Posterior vena cava (tissue), 2 donors: Measurements from ENCODE around the gene TREH. TPM values are rescaled to one million over a fixed set of nuclear protein-coding genes. Genes with fewer than 3 reads are reported as not detected.
"Not testable (repeated sequence)": the region's sequence is repeated elsewhere in the genome, so short reads cannot be mapped to it uniquely, and the experiment has no call there.

Source experiments
- DNase-seq: peaks from one replicate; pipeline ENCODE4 v3.0.0-alpha.2; 2020; ENCODE audit warnings: low spot score
- intact Hi-C, 2 donors: fragments of 100-400 bp; cut with DNase I; formaldehyde crosslinking; loops; one replicate each; pipeline versions ENCODE4 v1.14.1 to v1.14.2; 2022 to 2023
- total RNA-seq, 2 donors: library from RNA; stranded (reverse); fragmentation: NEBNext Ultra II Directional; extraction: Animal tissue kit (Norgen Biotek cat#: 25700); gene quantifications; one replicate each; pipeline ENCODE4 v1.2.1, GENCODE V29; 2021
- donor health status: DM: yes; HTN: yes; CAD: no.
- donor health status: DM: yes; HTN: yes; CAD: no.

The TREH gene
- total RNA-seq, 2 donors from 2014 or later, result not detected

GRCh38 chr11:118703563-118704106, 24.2 kb upstream of the TREH start:
- DNase-seq, result no peak
- intact Hi-C loops, result no loop called here

DNA sequence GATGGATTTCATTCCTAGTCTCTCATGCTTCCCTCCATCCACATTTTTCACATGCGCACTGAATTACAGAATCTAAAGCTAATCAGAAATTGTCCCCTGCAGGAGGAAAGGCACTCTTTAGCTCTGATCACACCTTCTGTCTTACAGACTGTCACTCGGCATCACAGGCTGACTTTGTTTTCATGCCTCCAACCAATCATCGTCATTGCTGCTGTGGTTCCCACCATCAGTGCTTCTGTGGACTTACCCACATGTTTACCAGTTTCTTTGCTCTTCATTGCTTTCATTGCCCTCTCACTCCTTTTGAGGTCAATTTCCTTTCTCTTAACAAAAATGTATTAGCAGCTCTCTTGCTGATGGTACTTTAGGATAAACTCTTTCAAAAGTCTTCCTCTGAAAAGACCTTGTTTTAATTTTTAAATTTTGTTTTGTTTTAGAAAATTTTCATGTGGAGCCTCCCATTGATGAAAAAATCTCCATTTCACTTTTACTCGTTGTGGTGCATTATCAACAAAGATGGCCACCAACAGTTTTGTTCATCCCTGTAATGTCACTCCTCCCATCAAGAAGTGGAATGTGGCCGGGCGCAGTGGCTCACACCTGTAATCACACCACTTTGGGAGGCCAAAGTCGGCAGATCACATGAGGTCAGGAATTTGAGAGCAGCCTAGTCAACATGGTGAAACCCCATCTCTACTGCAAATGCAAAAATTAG, 20.2 kb upstream of the TREH start:
- intact Hi-C loops, result loop anchor here in 1 of 2 donors (10.0 kb wide), 1 partner anchor 235 kb away; no protein-coding TSS in a partner anchor
- peak; percentile 53 for DNase-seq

GRCh38 chr11:118697346-118697745, 17.9 kb upstream of the TREH start:
- intact Hi-C loops, result loop anchor here in 1 of 2 donors (10.0 kb wide), 1 partner anchor 237 kb away; no protein-coding TSS in a partner anchor
- DNase-seq, result peak; percentile 64

- DNase-seq, result peak; percentile 66
- intact Hi-C loops, result loop anchor here in 1 of 2 donors (10.0 kb wide), 1 partner anchor 238 kb away; no protein-coding TSS in a partner anchor
Observed at GRCh38 chr11:118696673-118697226, 17.3 kb upstream of the TREH start.

DNA sequence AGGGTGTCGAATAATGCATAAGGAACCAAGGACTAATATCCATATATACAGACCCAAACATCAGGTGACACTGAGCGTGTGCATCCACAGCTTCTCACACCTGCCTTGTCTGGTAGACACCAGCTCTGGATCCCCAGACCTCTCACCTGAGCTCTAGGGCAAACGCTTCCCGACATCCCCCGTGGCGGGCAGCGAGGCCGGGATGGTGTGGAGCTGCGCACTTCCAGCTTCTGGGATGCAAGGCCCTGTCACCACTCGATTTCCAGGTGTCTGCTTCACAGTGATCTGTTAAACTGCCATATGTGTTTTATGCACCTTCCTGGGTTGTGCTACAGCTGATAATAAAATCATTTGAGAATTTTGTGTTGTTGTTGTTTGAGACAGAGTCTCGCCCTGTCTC, 15.3 kb upstream of the TREH start:
- intact Hi-C loops, result loop anchor here in 1 of 2 donors (10.0 kb wide), 1 partner anchor 240 kb away; no protein-coding TSS in a partner anchor
- DNase-seq, result peak; percentile 24

GRCh38 chr11:118694185-118694584, 14.7 kb upstream of the TREH start:
- DNase-seq, result peak; percentile 19
- intact Hi-C loops, result loop anchor here in 1 of 2 donors (10.0 kb wide), 1 partner anchor 241 kb away; no protein-coding TSS in a partner anchor

GRCh38 chr11:118691926-118692830, 12.7 kb upstream of the TREH start:
- DNase-seq, result peak; percentile 51
- intact Hi-C loops, result loop anchor here in 1 of 2 donors (10.0 kb wide), 1 partner anchor 243 kb away; no protein-coding TSS in a partner anchor

- intact Hi-C loops, result loop anchor here in 1 of 2 donors (10.0 kb wide), 1 partner anchor 244 kb away; no protein-coding TSS in a partner anchor
- peak; percentile 63 for DNase-seq
Observed at GRCh38 chr11:118690553-118691304, 11.3 kb upstream of the TREH start.

DNA sequence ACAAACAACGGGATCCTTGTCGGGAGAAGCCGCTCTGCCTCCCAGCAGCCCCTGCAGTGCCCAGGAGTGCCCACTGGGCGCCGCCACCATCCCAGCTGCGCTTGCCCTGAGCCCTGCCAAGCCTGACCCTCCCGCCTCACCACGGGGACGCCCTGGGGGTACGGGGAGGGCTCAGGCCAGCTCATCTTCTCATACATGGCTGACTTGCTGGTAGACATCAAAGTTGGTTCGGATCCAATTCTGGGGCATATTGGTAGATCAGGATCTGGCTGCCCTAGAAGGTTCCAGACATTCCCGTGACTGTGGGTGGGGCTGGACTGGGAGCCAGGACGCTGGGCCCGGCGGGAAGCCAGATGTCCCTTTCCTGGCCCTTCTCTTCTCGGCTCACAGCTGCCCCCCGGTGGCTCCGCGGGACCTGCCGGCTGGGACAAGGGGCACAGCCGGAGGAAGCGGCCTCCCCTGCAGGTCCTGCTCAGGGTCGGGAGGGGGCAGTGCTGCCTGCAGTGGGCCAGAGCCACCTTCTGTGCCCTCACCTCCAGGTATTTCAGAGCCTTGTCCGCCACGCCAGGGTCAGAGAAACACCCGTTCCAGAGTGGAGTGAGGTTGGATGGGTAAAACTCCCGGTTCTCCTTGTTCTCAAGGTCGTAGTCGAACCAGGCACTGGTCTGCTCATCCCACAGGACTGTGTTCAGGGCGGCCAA, 10.6 kb upstream of the TREH start:
- intact Hi-C loops, result loop anchor here (2.0 to 10.0 kb wide), 3 partner anchors 245 to 267 kb away; partner anchors contain the start of gene UPK2 (in 2 of the 2)
- peak; percentile 98 for DNase-seq

DNA sequence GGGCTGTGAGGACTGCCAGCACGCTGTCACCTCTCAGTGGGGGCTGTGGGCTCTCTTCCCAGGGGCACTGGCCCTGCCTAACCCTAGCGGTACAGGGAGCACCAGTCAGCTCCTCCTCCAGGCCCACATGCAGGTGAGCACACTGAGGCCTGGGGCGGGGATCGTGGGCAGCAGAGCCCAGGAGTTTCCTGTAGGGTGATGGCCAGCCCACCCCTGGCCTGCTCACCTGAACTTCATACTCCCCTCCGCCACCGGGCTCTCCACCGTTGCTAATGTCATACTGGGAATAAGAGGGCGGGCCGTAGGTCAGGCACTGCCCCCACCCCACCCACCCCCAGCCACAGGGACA, 10.0 kb upstream of the TREH start:
- no peak for DNase-seq
- intact Hi-C loops, result loop anchor here (2.0 to 10.0 kb wide), 2 partner anchors 265 to 267 kb away; partner anchors contain the start of gene UPK2 (in 2 of the 2)

DNA sequence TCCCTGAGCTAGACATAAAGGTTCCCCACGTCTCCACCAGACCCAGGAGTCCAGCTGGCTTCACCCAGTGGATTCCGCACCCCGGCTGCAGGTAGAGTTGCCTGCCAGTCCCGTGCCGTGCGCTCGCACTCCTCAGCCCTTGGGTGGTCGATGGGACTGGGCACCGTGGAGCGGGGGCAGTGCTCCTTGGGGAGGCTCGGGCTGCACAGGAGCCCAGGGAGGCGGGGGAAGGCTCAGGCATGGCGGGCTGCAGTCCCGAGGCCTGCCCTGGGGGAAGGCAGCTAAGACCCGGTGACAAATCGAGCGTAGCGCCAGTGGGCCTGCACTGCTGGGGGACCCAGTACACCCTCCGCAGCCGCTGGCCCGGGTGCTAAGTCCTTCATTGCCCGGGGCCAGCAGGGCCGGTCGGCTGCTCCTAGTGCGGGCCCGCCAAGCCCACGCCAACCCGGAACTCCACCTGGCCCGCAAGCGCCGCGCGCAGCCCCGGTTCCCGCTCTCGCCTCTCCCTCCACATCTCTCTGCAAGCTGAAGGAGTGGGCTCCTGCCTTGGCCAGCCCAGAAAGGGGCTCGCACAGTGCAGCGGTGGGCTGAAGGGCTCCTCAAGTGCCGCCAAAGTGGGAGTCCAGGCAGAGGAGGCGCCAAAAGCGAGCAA, 9.5 kb upstream of the TREH start:
- DNase-seq, result peak; percentile 81
- intact Hi-C loops, result loop anchor here (2.0 to 10.0 kb wide), 2 partner anchors 266 to 268 kb away; partner anchors contain the start of gene UPK2 (in 2 of the 2)

GRCh38 chr11:118688339-118688738, 8.9 kb upstream of the TREH start:
- intact Hi-C loops, result loop anchor here (2.0 to 10.0 kb wide), 2 partner anchors 266 to 268 kb away; partner anchors contain the start of gene UPK2 (in 2 of the 2)
- DNase-seq, result peak; percentile 60

GRCh38 chr11:118687906-118688305, 8.5 kb upstream of the TREH start:
- intact Hi-C loops, result loop anchor here (2.0 to 10.0 kb wide), 2 partner anchors 267 to 269 kb away; partner anchors contain the start of gene UPK2 (in 2 of the 2)
- peak; percentile 45 for DNase-seq

DNA sequence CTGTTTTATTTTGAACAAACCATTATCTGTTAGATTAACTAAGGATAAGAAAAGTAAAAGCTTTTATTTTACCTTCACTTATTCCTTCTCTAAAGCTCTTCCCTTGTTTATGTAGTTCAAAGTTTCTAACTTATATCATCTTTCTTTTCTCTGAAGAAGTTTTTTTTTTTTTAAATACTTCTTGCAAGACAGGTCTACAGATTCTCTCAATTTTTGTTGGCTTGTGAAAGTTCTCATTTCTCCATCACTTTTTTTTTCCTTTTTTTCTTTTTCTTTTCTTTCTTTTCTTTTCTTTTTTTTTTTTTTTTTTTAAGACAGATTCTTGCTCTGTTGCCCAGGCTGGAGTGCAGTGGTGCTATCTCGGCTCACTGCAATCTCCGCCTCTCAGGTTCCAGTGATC, 4.7 kb upstream of the TREH start:
- no peak for DNase-seq
- intact Hi-C loops, result loop anchor here in 1 of 2 donors (10.0 kb wide), 1 partner anchor 271 kb away; the partner anchor contains the start of gene UPK2

DNA sequence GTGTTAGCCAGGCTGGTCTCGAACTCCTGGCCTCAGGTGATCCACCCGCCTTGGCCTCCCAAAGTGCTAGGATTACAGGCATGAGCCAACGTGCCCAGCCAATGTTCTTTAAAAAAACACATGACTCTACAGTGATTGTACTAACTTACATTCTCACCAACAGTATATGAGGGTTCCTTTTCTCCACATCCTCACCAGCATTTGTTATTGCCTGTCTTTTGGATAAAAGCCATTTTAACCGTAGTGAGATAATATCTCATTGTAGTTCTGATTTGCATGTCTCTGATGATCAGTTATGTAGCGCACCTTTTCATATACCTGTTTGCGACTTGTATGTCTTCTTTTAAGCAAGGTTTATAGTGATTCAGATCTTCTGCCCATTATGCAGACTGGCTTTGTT, 3.5 kb upstream of the TREH start:
- intact Hi-C loops, result loop anchor here in 1 of 2 donors (10.0 kb wide), 1 partner anchor 272 kb away; the partner anchor contains the start of gene UPK2
- not testable (repeated sequence) for DNase-seq

DNA sequence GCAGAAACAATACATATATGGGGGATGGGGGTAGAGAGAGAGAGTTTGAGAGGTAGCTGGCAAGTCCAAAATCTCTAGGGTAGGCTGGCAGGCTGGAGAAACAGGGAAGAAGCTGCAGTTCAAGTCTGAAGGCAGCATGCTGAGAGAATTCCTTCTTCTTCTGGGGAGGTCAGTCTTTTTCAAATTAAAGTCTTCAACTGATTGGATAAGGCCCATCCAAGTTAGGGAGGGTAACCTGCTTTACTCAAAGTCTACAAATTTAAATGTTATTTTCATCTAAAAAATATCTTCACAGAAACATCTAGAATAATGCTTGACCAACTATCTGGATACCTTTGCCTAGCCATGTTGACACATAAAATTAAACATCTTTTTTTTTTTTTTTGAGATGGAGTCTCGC, 2.9 kb upstream of the TREH start:
- DNase-seq, result no peak
- intact Hi-C loops, result loop anchor here in 1 of 2 donors (10.0 kb wide), 1 partner anchor 272 kb away; the partner anchor contains the start of gene UPK2

GRCh38 chr11:118678908-118679307, 542 bp downstream of the TREH start:
- DNase-seq, result peak; percentile 88
- intact Hi-C loops, result not testable (repeated sequence)
